H9 (cell line): ENCODE measurements around the gene MED13L. TPM values are rescaled to one million over a fixed set of nuclear protein-coding genes. Genes with fewer than 3 reads are reported as not detected.

Source experiments
- DNase-seq: peaks from one replicate; pipeline ENCODE4 v3.0.0-alpha.2; 2017
- H2AFZ ChIP-seq: one replicate; pipeline ENCODE4 v1.6.1; 2013; ENCODE audit warnings: mild to moderate bottlenecking, low read length, control low read depth, moderate library complexity
- H2AK5ac ChIP-seq: 2 replicates; pipeline ENCODE4 v1.6.1; 2013; ENCODE audit warnings: low read length, control low read depth, mixed read lengths; ENCODE audit not compliant: insufficient read length
- H2BK120ac ChIP-seq: one replicate; pipeline ENCODE4 v1.6.1; 2013; ENCODE audit warnings: low read depth, mild to moderate bottlenecking, low read length, control low read depth, inconsistent platforms; ENCODE audit not compliant: poor library complexity, severe bottlenecking
- H2BK12ac ChIP-seq: 2 replicates; pipeline ENCODE4 v1.6.1; 2013; ENCODE audit warnings: low read length, control low read depth, mixed read lengths, low read depth; ENCODE audit not compliant: insufficient read length
- H2BK15ac ChIP-seq: 2 replicates; pipeline ENCODE4 v1.6.1; 2013; ENCODE audit warnings: low read depth, low read length, control low read depth
- H2BK20ac ChIP-seq: one replicate; pipeline ENCODE4 v1.6.1; 2013; ENCODE audit warnings: low read depth, mild to moderate bottlenecking, low read length, control low read depth, inconsistent platforms; ENCODE audit not compliant: poor library complexity, severe bottlenecking
- H2BK5ac ChIP-seq: 2 replicates; pipeline ENCODE4 v1.6.1; 2013; ENCODE audit warnings: low read length, control low read depth, mixed read lengths; ENCODE audit not compliant: insufficient read length
- H3K14ac ChIP-seq: 2 replicates; pipeline ENCODE4 v1.6.1; 2013; ENCODE audit warnings: low read length, control low read depth; ENCODE audit not compliant: insufficient read depth
- H3K18ac ChIP-seq: 2 replicates; pipeline ENCODE4 v1.6.1; 2013; ENCODE audit warnings: low read depth, mild to moderate bottlenecking, mixed read lengths, low read length, control low read depth; ENCODE audit not compliant: insufficient read length
- H3K23ac ChIP-seq: 2 replicates; pipeline ENCODE4 v1.6.1; 2013; ENCODE audit warnings: low read length, control low read depth, mixed read lengths, low read depth; ENCODE audit not compliant: insufficient read length
- H3K23me2 ChIP-seq: 2 replicates; pipeline ENCODE4 v1.6.1; 2013; ENCODE audit warnings: low read depth, mild to moderate bottlenecking, mixed read lengths, low read length, control low read depth; ENCODE audit not compliant: insufficient read length, poor library complexity, severe bottlenecking
- H3K27ac ChIP-seq: 2 replicates; pipeline ENCODE4 v1.5.1; 2013; ENCODE audit warnings: low read length, control low read depth, mixed read lengths, low read depth; ENCODE audit not compliant: insufficient read length
- H3K27me3 ChIP-seq: 2 replicates; pipeline ENCODE4 v1.6.1; 2013; ENCODE audit warnings: low read length, control low read depth, inconsistent platforms; ENCODE audit not compliant: insufficient read depth
- H3K4ac ChIP-seq: 2 replicates; pipeline ENCODE4 v1.6.1; 2013; ENCODE audit warnings: low read depth, mild to moderate bottlenecking, control low read depth, inconsistent platforms, low read length, moderate library complexity
- H3K4me1 ChIP-seq: 2 replicates; pipeline ENCODE4 v1.6.1; 2013; ENCODE audit warnings: low read length, control low read depth, inconsistent platforms; ENCODE audit not compliant: insufficient read depth
- H3K4me2 ChIP-seq: 2 replicates; pipeline ENCODE4 v1.6.1; 2013; ENCODE audit warnings: low read length, control low read depth, mixed read lengths; ENCODE audit not compliant: insufficient read length, insufficient read depth
- H3K56ac ChIP-seq: 2 replicates; pipeline ENCODE4 v1.6.1; 2013; ENCODE audit warnings: low read depth, mild to moderate bottlenecking, mixed read lengths, low read length, control low read depth; ENCODE audit not compliant: insufficient read length
- H3K79me1 ChIP-seq: 2 replicates; pipeline ENCODE4 v1.6.1; 2013; ENCODE audit warnings: low read depth, mild to moderate bottlenecking, moderate library complexity, low read length, control low read depth, inconsistent platforms; ENCODE audit not compliant: insufficient read depth, poor library complexity, severe bottlenecking
- H3K79me2 ChIP-seq: 2 replicates; pipeline ENCODE4 v1.6.1; 2013; ENCODE audit warnings: low read length, control low read depth, inconsistent platforms; ENCODE audit not compliant: insufficient read depth
- H3K9ac ChIP-seq: 2 replicates; pipeline ENCODE4 v1.6.1; 2013; ENCODE audit warnings: low read length, control low read depth, mixed read lengths; ENCODE audit not compliant: insufficient read length; ENCODE audit errors: extremely low read depth
- H3K9me3 ChIP-seq: one replicate; pipeline ENCODE4 v1.6.1; 2013; ENCODE audit warnings: low read depth, low read length, inconsistent platforms; ENCODE audit not compliant: control insufficient read depth
- H3T11ph ChIP-seq: one replicate; pipeline ENCODE4 v1.6.1; 2013; ENCODE audit warnings: mild to moderate bottlenecking, low read length, control low read depth, inconsistent platforms
- H4K20me1 ChIP-seq: one replicate; pipeline ENCODE4 v1.6.1; 2013; ENCODE audit not compliant: control insufficient read depth, insufficient read length, insufficient read depth
- H4K5ac ChIP-seq: 2 replicates; pipeline ENCODE4 v1.6.1; 2013; ENCODE audit warnings: low read depth, mild to moderate bottlenecking, mixed read lengths, low read length, control low read depth; ENCODE audit not compliant: insufficient read length
- H4K8ac ChIP-seq: replicated peaks from 2 replicates; pipeline ENCODE4 v1.6.1; 2013; ENCODE audit warnings: low read length, control low read depth, mixed read lengths, low read depth; ENCODE audit not compliant: insufficient read length
- H4K91ac ChIP-seq: 2 replicates; pipeline ENCODE4 v1.6.1; 2013; ENCODE audit warnings: low read depth, mild to moderate bottlenecking, moderate library complexity, mixed read lengths, low read length, control low read depth; ENCODE audit not compliant: insufficient read length
- H3K27ac Mint-ChIP-seq, 3 experiments: 2 replicates in 2 of 3; 3 replicates in 1 of 3; pipeline ENCODE4 v1.8.0; 2020 to 2021; ENCODE audit warnings: mixed read lengths in 3 of 3, mild to moderate bottlenecking in 1 of 3, moderate library complexity in 1 of 3
- H3K27me3 Mint-ChIP-seq: 2 replicates; pipeline ENCODE4 v1.8.0; 2021; ENCODE audit warnings: low read depth, mild to moderate bottlenecking, moderate library complexity, mixed read lengths
- H3K36me3 Mint-ChIP-seq, 3 experiments: 2 replicates in 2 of 3; 3 replicates in 1 of 3; pipeline ENCODE4 v1.8.0; 2020 to 2021; ENCODE audit warnings: low read depth in 3 of 3, mixed read lengths in 3 of 3; ENCODE audit not compliant: insufficient read depth in 1 of 3
- H3K4me1 Mint-ChIP-seq, 2 experiments: 2 replicates each; pipeline ENCODE4 v1.8.0; 2020; ENCODE audit warnings: mixed read lengths in 2 of 2
- H3K4me3 Mint-ChIP-seq, 2 experiments: 2 replicates in 1 of 2; 3 replicates in 1 of 2; pipeline ENCODE4 v1.8.0; 2020 to 2021; ENCODE audit warnings: mild to moderate bottlenecking in 2 of 2, mixed read lengths in 2 of 2, moderate library complexity in 1 of 2
- H3K9me3 Mint-ChIP-seq, 2 experiments: 2 replicates in 1 of 2; 3 replicates in 1 of 2; pipeline ENCODE4 v1.8.0; 2020; ENCODE audit warnings: mild to moderate bottlenecking in 2 of 2, mixed read lengths in 2 of 2, moderate library complexity in 1 of 2
- CTCF ChIP-seq: fragments of 200-600 bp; sonication (generic); conservative IDR thresholded peaks from 3 replicates; pipeline ENCODE4 v1.8.0; 2021; ENCODE audit warnings: antibody characterized with exemption, mild to moderate bottlenecking
- WGBS: extraction: QIAGEN DNeasy Blood & Tissue Kit; methylation state at CpG from one replicate; pipeline ENCODE4 v1.1.7; 2013; ENCODE audit warnings: missing lambda C conversion rate, low lambda C conversion rate, mixed read lengths; ENCODE audit not compliant: insufficient read length; ENCODE audit errors: extremely low coverage; 5-methylcytosine and 5-hydroxymethylcytosine counted together
- total RNA-seq: library from RNA; stranded (reverse); gene quantifications from 2 replicates; pipeline ENCODE4 v1.2.1, GENCODE V29; 2021

Gene MED13L
- total RNA-seq, 1 experiment from 2014 or later, result 52.4 TPM

- no peak overlapping the region for H3K27ac Mint-ChIP-seq
Measured at GRCh38 chr12:116009805-116010204, 267.7 kb downstream of the MED13L start.

More at GRCh38 chr12:116009805-116010204, 267.7 kb downstream of the MED13L start:
- Histone ChIP-seq H4K91ac (no peak overlapping the region), H3K56ac (no peak overlapping the region), H3K9ac (no peak overlapping the region), H2BK5ac (no peak overlapping the region), H2BK15ac (no peak overlapping the region), H3K79me2 (no peaks in the 10 kb centered on the region), H2BK20ac (no peak overlapping the region), H3T11ph (no peak overlapping the region), H3K14ac (no peak overlapping the region), H3K4ac (no peak overlapping the region), H3K27me3 (no peaks in the 10 kb centered on the region), H2AK5ac (no peak overlapping the region), H4K5ac (no peak overlapping the region), H2AFZ (no peak overlapping the region), H4K8ac (no peak overlapping the region), H3K18ac (no peak overlapping the region), H3K79me1 (no peaks in the 10 kb centered on the region), H3K4me2 (no peak overlapping the region), H2BK120ac (no peak overlapping the region), H3K23ac (no peak overlapping the region), H3K4me1 (no peaks in the 10 kb centered on the region), H4K20me1 (no peaks in the 10 kb centered on the region), H2BK12ac (no peak overlapping the region), H3K23me2 (no peaks in the 10 kb centered on the region), H3K27ac (no peak overlapping the region), H3K9me3 (no peaks in the 10 kb centered on the region)
- WGBS, result no CpG with 5 or more reads among the region's 4 CpGs
- Mint-ChIP-seq H3K4me3 (no peak overlapping the region), H3K27me3 (no peaks in the 10 kb centered on the region), H3K4me1 (peaks cover 6 to 7% of the 10 kb centered on the region in 2 experiments; a peak in 3 of 4 replicates), H3K9me3 (no peaks in the 10 kb centered on the region), H3K36me3 (peaks cover 10 to 37% (median 35%) of the 10 kb centered on the region in 3 experiments; a peak in 6 of 7 replicates)
- no peak for DNase-seq
- TF ChIP-seq CTCF, result peak; percentile 62
